Gastrocnemius medialis (tissue), 4 donors: ENCODE data around the gene RBL1.

Source experiments
- POLR2A ChIP-seq, 2 donors: fragments of 450-650 bp; IDR thresholded peaks; one replicate each; pipeline ENCODE4 v1.6.1; 2017; ENCODE audit warnings: antibody characterized with exemption in 2 of 2, mild to moderate bottlenecking in 2 of 2, moderate library complexity in 2 of 2
- TF ChIP-seq, protein P1 (sequence below), 5 experiments: fragments of 450-650 bp in 3 of 5; fragments of 200-600 bp in 2 of 5; sonication (generic) in 2 of 5; IDR thresholded peaks in 4 of 5; conservative IDR thresholded peaks in 1 of 5; 1 replicate in 4 of 5; 2 replicates in 1 of 5; pipeline ENCODE4 v1.5.1; 2016 to 2019; ENCODE audit warnings: antibody characterized with exemption in 5 of 5, mild to moderate bottlenecking in 3 of 5, moderate library complexity in 3 of 5

DNA sequence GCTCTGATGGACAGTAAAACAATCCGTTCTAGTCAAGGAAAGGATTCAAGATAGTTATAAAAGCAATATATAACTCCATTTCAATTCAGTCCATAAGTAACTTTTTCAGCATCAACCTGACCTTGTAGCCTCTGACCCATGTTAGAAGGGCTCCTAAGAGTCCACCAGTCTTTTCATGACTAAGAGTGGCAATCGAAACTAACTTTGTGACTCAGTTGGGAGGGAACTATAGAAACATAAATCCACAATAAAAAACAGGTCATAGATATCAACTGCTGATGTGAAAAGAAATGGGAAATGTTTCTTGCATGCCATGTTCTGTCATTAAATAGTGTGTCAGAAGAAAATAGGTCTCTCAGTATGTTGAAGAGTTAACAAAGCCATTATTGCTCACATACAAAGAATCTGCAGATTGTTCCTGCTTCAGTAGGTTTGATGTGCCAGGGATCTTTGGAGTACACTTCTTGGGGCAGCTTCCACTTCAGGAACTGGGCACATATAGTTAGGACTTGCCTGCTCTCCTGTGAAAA, 16.2 kb upstream of the RBL1 start:
- TF ChIP-seq, protein P1, sequence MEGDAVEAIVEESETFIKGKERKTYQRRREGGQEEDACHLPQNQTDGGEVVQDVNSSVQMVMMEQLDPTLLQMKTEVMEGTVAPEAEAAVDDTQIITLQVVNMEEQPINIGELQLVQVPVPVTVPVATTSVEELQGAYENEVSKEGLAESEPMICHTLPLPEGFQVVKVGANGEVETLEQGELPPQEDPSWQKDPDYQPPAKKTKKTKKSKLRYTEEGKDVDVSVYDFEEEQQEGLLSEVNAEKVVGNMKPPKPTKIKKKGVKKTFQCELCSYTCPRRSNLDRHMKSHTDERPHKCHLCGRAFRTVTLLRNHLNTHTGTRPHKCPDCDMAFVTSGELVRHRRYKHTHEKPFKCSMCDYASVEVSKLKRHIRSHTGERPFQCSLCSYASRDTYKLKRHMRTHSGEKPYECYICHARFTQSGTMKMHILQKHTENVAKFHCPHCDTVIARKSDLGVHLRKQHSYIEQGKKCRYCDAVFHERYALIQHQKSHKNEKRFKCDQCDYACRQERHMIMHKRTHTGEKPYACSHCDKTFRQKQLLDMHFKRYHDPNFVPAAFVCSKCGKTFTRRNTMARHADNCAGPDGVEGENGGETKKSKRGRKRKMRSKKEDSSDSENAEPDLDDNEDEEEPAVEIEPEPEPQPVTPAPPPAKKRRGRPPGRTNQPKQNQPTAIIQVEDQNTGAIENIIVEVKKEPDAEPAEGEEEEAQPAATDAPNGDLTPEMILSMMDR (IDR thresholded peaks at IDR 0.05 in 4 of 5, conservative IDR thresholded peaks at IDR 0.05 in 1 of 5), result no peak
- TF ChIP-seq POLR2A (IDR thresholded peaks at IDR 0.05), result no peak
